ENCODE measurements around the gene ASCC1. TPM values are rescaled to one million over a fixed set of nuclear protein-coding genes. Genes with fewer than 3 reads are reported as not detected.

Gene ASCC1
- total and polyA plus RNA-seq, 2 donors (not counting 3 experiments of a cell fraction or from before 2014, with no cell fraction given) = 16.0 to 24.9 TPM

DNA sequence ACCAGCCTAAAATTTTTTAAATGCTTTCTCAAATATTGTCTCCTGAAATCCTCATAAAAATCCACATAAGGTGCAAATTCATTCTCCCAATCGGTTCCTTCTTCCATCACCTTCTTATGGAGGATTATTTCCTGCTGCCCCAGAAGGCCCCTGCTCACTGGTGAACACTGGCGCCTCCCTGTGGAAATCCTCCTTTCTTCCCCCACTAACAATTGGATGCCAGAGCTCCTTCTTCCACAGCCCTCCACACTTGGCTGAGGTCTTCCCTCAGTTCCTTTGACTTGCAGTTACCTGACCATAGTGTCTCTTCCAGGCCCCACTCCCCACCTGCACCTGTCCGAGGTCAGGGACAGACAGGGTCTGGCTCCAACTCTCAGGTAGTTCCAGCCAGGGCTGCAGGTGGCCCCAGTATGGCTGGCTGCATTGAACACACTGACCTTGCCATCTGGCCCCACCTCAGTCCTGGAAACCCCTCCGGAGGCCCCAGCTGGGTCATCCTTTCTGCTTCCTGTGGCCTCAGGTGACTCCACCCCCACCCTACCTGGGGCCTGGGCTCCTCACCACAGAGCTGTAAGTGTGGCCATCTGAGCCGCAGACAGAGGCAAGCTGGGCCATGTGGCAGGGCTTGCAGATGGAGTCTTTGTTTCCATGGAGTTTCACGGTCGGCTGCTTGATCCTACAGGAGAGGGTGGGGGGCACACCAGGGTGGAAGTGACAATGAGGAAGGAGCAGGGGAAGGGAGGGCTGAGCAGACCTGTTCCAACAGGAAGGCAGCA is 146.1 kb downstream of the ASCC1 start:
- TF ChIP-seq GATA2 (IDR thresholded peaks at IDR 0.05; ENCODE audit: insufficient read depth, insufficient read length, low read depth, low read length) = no peak
- TF ChIP-seq MYC (IDR thresholded peaks at IDR 0.05; ENCODE audit: low read depth, low read length) = no peak
- TF ChIP-seq, protein P1, sequence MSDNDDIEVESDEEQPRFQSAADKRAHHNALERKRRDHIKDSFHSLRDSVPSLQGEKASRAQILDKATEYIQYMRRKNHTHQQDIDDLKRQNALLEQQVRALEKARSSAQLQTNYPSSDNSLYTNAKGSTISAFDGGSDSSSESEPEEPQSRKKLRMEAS (IDR thresholded peaks at IDR 0.05; ENCODE audit: insufficient read depth, insufficient read length) = no peak
- no peak for TF ChIP-seq POLR2A (IDR thresholded peaks at IDR 0.05; ENCODE audit: low read depth, low read length)
- TF ChIP-seq POLR2AphosphoS5 (IDR thresholded peaks at IDR 0.05; ENCODE audit: insufficient read depth, low read depth, low read length) = no peak
- peak in 1 of 2 donors; percentile 1 for TF ChIP-seq CTCF (IDR thresholded peaks at IDR 0.05; ENCODE audit: extremely low read depth in 1 of 2, insufficient read depth in 1 of 2, low read depth in 1 of 2, low read length in 2 of 2)
- TF ChIP-seq EZH2 (IDR thresholded peaks at IDR 0.05; ENCODE audit: borderline replicate concordance, low read depth, low read length, severe bottlenecking) = no peak
- TF ChIP-seq FOS (IDR thresholded peaks at IDR 0.05; ENCODE audit: borderline replicate concordance, insufficient read depth, low read length) = no peak
- POLR2A ChIA-PET = interaction anchor here (0.6 kb wide), 1 partner anchor 71 kb away, joined by 5 read pairs; no protein-coding TSS in a partner anchor
- no peak overlapping the region for H3K27ac ChIP-seq (ENCODE audit: insufficient read depth, low read depth, low read length)
- intact Hi-C loops (cut with micrococcal nuclease) = no loop called here
- H3K36me3 ChIP-seq (ENCODE audit: control insufficient read depth in 2 of 2, extremely low read depth in 1 of 2, insufficient read depth in 2 of 2, low read length in 2 of 2) = no peaks in the 10 kb centered on the region
- no peaks in the 10 kb centered on the region for H3K79me2 ChIP-seq (ENCODE audit: control insufficient read depth, insufficient read depth, low read length)
- no peaks in the 10 kb centered on the region for H3K9me1 ChIP-seq (replicated peaks; ENCODE audit: control insufficient read depth, extremely low read depth, insufficient read depth, low read length)
- dilution Hi-C loops (cut with MboI; ENCODE audit: extremely low pct_ligation_motif_present, low sequenced_read_pairs) = no loop called here
- H3K9me3 ChIP-seq (replicated peaks; ENCODE audit: control insufficient read depth, insufficient read depth, low read length) = no peaks in the 10 kb centered on the region
- DNase-seq (ENCODE audit: low read depth, low spot score) (no peak), FAIRE-seq (no peak)
- no peak overlapping the region for H3K9ac ChIP-seq (replicated peaks; ENCODE audit: extremely low read depth, insufficient read depth, low read length)
- H3K4me1 ChIP-seq (ENCODE audit: control insufficient read depth, extremely low read depth, insufficient read depth, low read length) = no peaks in the 10 kb centered on the region
- H2AFZ ChIP-seq (ENCODE audit: low read depth, low read length) = no peak overlapping the region
- CTCF ChIA-PET = interaction anchor here (0.7 to 4.5 kb wide), 10 partner anchors 8 to 268 kb away, joined by 3 to 19 read pairs (median 4); no protein-coding TSS in a partner anchor
- BruUV-seq (replicated peaks) = no TSS peak
- H4K20me1 ChIP-seq (replicated peaks; ENCODE audit: control insufficient read depth, extremely low read depth, insufficient read depth, low read length) = no peaks in the 10 kb centered on the region
- no peak overlapping the region for H3K4me3 ChIP-seq (replicated peaks in 1 of 3; ENCODE audit: insufficient read depth in 1 of 3, low read depth in 1 of 3, low read length in 3 of 3)
- no peak overlapping the region for H3K4me2 ChIP-seq (ENCODE audit: insufficient read depth, low read length)
- no peaks in the 10 kb centered on the region for H3K27me3 ChIP-seq (ENCODE audit: control insufficient read depth in 2 of 2, insufficient read depth in 2 of 2, low read length in 2 of 2)
